ENCODE results near the gene ATOH1. TPM values are rescaled to one million over a fixed set of nuclear protein-coding genes. Genes with fewer than 3 reads are reported as not detected.

The ATOH1 gene, protein sequence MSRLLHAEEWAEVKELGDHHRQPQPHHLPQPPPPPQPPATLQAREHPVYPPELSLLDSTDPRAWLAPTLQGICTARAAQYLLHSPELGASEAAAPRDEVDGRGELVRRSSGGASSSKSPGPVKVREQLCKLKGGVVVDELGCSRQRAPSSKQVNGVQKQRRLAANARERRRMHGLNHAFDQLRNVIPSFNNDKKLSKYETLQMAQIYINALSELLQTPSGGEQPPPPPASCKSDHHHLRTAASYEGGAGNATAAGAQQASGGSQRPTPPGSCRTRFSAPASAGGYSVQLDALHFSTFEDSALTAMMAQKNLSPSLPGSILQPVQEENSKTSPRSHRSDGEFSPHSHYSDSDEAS
- total RNA-seq = not detected

DNA sequence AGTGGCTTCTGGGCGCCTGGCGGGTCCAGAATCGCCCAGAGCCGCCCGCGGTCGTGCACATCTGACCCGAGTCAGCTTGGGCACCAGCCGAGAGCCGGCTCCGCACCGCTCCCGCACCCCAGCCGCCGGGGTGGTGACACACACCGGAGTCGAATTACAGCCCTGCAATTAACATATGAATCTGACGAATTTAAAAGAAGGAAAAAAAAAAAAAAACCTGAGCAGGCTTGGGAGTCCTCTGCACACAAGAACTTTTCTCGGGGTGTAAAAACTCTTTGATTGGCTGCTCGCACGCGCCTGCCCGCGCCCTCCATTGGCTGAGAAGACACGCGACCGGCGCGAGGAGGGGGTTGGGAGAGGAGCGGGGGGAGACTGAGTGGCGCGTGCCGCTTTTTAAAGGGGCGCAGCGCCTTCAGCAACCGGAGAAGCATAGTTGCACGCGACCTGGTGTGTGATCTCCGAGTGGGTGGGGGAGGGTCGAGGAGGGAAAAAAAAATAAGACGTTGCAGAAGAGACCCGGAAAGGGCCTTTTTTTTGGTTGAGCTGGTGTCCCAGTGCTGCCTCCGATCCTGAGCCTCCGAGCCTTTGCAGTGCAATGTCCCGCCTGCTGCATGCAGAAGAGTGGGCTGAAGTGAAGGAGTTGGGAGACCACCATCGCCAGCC, at the start of gene ATOH1:
ATOH1 (plus strand) TSS at position 422 of the 663 bp plus-strand sequence; CDS start at position 596, 174 bp downstream.

